ENCODE data around the gene ASIC4. TPM values are rescaled to one million over a fixed set of nuclear protein-coding genes. Genes with fewer than 3 reads are reported as not detected.

ASIC4 gene
- total RNA-seq, 2 experiments from 2014 or later: not detected

- no peaks in the 10 kb centered on the region for H3K9me3 Mint-ChIP-seq
- H3K27me3 Mint-ChIP-seq: no peaks in the 10 kb centered on the region
- H3K4me1 Mint-ChIP-seq: peaks cover 4% of the 10 kb centered on the region
- H3K36me3 Mint-ChIP-seq: no peaks in the 10 kb centered on the region
- DNase-seq: peak; percentile 71
- no peak overlapping the region for H3K27ac Mint-ChIP-seq
- H3K4me3 Mint-ChIP-seq: no peak overlapping the region
These were observed 38.3 kb upstream of the ASIC4 start for GRCh38 chr2:219475697-219476651.

GRCh38 chr2:219476652-219477151 is 37.6 kb upstream of the ASIC4 start:
- H3K4me1 Mint-ChIP-seq: peaks cover 4% of the 10 kb centered on the region
- H3K27ac Mint-ChIP-seq: no peak overlapping the region
- no peaks in the 10 kb centered on the region for H3K9me3 Mint-ChIP-seq
- H3K27me3 Mint-ChIP-seq: no peaks in the 10 kb centered on the region
- no peak overlapping the region for H3K4me3 Mint-ChIP-seq
- DNase-seq: no peak
- H3K36me3 Mint-ChIP-seq: no peaks in the 10 kb centered on the region

GRCh38 chr2:219477179-219477578 is 37.1 kb upstream of the ASIC4 start:
- peaks cover 4% of the 10 kb centered on the region for H3K4me1 Mint-ChIP-seq
- H3K4me3 Mint-ChIP-seq: no peak overlapping the region
- no peaks in the 10 kb centered on the region for H3K9me3 Mint-ChIP-seq
- no peak overlapping the region for H3K27ac Mint-ChIP-seq
- DNase-seq: no peak
- peaks cover 4% of the 10 kb centered on the region for H3K27me3 Mint-ChIP-seq
- H3K36me3 Mint-ChIP-seq: no peaks in the 10 kb centered on the region

DNA sequence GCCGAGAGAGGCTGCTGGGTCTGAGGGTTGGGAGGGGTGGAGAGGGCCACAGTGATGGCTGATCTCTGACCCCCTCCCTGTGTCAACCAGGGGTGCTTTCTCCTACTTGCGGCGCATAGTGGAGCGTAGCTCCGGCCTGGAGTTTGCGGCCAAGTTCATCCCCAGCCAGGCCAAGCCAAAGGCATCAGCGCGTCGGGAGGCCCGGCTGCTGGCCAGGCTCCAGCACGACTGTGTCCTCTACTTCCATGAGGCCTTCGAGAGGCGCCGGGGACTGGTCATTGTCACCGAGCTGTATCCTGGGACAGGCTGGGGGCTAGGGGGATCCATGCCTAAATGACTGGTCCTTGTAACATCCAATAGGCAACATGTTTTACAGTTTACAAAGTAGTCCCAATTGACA is 36.5 kb upstream of the ASIC4 start:
- Mint-ChIP-seq H3K4me3 (no peak overlapping the region), H3K27me3 (peaks cover 9% of the 10 kb centered on the region), H3K4me1 (peaks cover 4% of the 10 kb centered on the region), H3K27ac (no peak overlapping the region), H3K36me3 (no peaks in the 10 kb centered on the region), H3K9me3 (no peaks in the 10 kb centered on the region)
- no peak for DNase-seq

DNA sequence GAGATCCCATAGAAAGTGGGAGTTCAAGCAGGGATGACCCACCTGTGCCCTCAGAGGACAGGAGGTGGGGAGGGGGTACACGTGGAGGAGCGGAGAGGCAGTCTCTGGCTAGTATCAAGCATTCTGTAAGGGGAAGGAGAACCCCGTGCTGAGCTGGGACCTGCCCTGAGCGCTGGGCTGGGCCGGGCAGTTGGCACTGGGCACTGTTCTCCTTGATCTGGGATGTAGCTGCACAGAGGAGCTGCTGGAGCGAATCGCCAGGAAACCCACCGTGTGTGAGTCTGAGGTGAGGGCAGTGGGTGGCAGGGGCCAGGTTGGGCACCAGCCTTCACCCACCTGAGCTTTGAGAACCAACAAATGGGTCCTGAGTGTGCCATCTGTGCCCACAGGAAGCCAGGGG is 35.4 kb upstream of the ASIC4 start:
- H3K9me3 Mint-ChIP-seq: no peaks in the 10 kb centered on the region
- peaks cover 5% of the 10 kb centered on the region for H3K4me1 Mint-ChIP-seq
- no peaks in the 10 kb centered on the region for H3K36me3 Mint-ChIP-seq
- H3K27ac Mint-ChIP-seq: no peak overlapping the region
- H3K4me3 Mint-ChIP-seq: no peak overlapping the region
- DNase-seq: no peak
- peaks cover 14% of the 10 kb centered on the region for H3K27me3 Mint-ChIP-seq

DNA sequence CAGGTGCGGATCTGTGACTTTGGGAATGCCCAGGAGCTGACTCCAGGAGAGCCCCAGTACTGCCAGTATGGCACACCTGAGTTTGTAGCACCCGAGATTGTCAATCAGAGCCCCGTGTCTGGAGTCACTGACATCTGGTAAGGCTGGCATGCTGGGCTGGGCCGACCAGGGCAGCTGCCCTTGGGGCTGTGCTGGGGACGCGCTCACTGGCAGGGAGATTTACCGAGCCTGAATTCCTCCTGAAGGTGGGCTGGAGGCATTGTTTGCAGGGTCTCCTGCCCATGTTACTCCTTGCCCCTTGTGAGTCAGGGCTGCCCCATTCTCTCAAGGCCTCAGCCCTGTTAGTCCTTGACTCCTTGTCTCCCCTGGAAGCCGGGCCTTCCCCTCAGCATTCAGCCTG is 34.3 kb upstream of the ASIC4 start:
- Mint-ChIP-seq H3K4me3 (no peak overlapping the region), H3K4me1 (peaks cover 6% of the 10 kb centered on the region), H3K36me3 (no peaks in the 10 kb centered on the region), H3K9me3 (no peaks in the 10 kb centered on the region), H3K27me3 (peaks cover 22% of the 10 kb centered on the region), H3K27ac (no peak overlapping the region)
- no peak for DNase-seq

DNA sequence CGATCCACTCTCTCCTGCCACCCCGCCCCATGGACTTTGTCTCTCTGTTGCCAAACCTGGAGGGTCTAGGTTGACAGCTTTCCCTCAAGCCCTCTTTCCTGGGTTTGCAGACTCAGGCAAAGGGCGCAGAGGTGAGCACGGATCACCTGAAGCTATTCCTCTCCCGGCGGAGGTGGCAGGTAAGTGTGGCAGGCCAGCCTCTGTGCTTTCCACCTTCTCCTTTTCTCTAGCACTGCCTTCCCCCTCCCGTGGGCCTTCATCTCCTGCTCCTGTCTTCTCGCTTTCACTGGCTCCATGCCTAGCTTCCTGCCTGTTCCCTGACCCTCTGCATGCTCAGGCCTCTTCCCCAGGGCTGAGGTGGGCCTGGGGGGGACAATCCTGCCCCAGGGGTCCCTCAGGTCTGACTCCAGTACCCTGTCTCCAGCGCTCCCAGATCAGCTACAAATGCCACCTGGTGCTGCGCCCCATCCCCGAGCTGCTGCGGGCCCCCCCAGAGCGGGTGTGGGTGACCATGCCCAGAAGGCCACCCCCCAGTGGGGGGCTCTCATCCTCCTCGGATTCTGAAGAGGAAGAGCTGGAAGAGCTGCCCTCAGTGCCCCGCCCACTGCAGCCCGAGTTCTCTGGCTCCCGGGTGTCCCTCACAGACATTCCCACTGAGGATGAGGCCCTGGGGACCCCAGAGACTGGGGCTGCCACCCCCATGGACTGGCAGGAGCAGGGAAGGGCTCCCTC is 31.4 kb upstream of the ASIC4 start:
- no peak overlapping the region for H3K4me3 Mint-ChIP-seq
- H3K27me3 Mint-ChIP-seq: peaks cover 50% of the 10 kb centered on the region
- DNase-seq: no peak
- H3K4me1 Mint-ChIP-seq: peaks cover 2% of the 10 kb centered on the region
- no peaks in the 10 kb centered on the region for H3K9me3 Mint-ChIP-seq
- H3K36me3 Mint-ChIP-seq: no peaks in the 10 kb centered on the region
- no peak overlapping the region for H3K27ac Mint-ChIP-seq

DNA sequence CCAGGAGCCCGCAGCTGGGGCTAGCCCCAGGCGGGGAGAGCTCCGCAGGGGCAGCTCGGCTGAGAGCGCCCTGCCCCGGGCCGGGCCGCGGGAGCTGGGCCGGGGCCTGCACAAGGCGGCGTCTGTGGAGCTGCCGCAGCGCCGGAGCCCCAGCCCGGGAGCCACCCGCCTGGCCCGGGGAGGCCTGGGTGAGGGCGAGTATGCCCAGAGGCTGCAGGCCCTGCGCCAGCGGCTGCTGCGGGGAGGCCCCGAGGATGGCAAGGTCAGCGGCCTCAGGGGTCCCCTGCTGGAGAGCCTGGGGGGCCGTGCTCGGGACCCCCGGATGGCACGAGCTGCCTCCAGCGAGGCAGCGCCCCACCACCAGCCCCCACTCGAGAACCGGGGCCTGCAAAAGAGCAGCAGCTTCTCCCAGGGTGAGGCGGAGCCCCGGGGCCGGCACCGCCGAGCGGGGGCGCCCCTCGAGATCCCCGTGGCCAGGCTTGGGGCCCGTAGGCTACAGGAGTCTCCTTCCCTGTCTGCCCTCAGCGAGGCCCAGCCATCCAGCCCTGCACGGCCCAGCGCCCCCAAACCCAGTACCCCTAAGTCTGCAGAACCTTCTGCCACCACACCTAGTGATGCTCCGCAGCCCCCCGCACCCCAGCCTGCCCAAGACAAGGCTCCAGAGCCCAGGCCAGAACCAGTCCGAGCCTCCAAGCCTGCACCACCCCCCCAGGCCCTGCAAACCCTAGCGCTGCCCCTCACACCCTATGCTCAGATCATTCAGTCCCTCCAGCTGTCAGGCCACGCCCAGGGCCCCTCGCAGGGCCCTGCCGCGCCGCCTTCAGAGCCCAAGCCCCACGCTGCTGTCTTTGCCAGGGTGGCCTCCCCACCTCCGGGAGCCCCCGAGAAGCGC is 30.6 kb upstream of the ASIC4 start:
- peaks cover 51% of the 10 kb centered on the region for H3K27me3 Mint-ChIP-seq
- no peaks in the 10 kb centered on the region for H3K36me3 Mint-ChIP-seq
- peak overlapping the region; percentile 34 for H3K4me3 Mint-ChIP-seq
- no peaks in the 10 kb centered on the region for H3K9me3 Mint-ChIP-seq
- H3K27ac Mint-ChIP-seq: no peak overlapping the region
- peak; percentile 13 for DNase-seq
- peaks cover 2% of the 10 kb centered on the region for H3K4me1 Mint-ChIP-seq

GRCh38 chr2:219484343-219485200 is 29.7 kb upstream of the ASIC4 start:
- Mint-ChIP-seq H3K9me3 (no peaks in the 10 kb centered on the region), H3K4me3 (peak overlapping the region; percentile 34), H3K27me3 (peaks cover 51% of the 10 kb centered on the region), H3K4me1 (peaks cover 2% of the 10 kb centered on the region), H3K27ac (no peak overlapping the region), H3K36me3 (no peaks in the 10 kb centered on the region)
- peak; percentile 14 for DNase-seq

DNA sequence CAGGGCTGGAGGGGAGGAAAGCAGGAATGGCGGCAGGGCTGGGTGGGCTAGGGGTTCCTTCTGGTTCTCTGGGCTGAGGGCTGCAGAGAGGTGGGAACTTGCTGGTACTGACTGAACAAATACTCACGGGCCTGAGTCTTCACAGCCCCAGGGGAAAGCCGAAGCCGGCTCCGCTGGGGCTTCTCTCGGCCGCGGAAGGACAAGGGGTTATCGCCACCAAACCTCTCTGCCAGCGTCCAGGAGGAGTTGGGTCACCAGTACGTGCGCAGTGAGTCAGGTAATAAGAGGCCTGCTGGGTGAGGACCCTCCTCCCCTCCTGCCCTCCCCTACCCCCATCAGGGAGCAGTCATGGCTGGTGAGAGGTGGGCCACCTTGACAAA is 29.1 kb upstream of the ASIC4 start:
- Mint-ChIP-seq H3K36me3 (no peaks in the 10 kb centered on the region), H3K9me3 (no peaks in the 10 kb centered on the region), H3K27me3 (peaks cover 51% of the 10 kb centered on the region), H3K27ac (no peak overlapping the region), H3K4me1 (peaks cover 2% of the 10 kb centered on the region), H3K4me3 (no peak overlapping the region)
- DNase-seq: no peak

- no peak for DNase-seq
- Mint-ChIP-seq H3K36me3 (no peaks in the 10 kb centered on the region), H3K27ac (no peak overlapping the region), H3K27me3 (peaks cover 51% of the 10 kb centered on the region), H3K4me3 (no peak overlapping the region), H3K9me3 (no peaks in the 10 kb centered on the region), H3K4me1 (peaks cover 2% of the 10 kb centered on the region)
These were observed 27.8 kb upstream of the ASIC4 start for GRCh38 chr2:219486380-219486959.

DNA sequence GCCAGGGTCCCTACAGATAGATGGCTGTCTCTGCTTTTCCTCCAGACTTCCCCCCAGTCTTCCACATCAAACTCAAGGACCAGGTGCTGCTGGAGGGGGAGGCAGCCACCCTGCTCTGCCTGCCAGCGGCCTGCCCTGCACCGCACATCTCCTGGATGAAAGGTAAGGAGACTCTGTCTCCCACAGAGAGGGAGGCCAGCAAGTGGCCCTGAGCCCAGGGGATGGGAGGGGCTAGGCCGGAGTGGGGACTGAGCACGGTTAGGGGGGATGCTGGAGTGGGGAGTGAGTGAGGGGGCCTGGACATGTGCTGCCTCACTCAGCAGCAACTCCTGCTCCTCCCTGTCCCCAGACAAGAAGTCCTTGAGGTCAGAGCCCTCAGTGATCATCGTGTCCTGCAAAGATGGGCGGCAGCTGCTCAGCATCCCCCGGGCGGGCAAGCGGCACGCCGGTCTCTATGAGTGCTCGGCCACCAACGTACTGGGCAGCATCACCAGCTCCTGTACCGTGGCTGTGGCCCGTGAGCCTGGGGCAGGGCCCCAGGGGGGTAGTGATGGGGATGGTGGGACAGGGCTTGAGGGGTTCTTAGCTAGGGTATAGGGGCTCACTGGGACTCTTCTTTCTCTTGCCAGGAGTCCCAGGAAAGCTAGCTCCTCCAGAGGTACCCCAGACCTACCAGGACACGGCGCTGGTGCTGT is 26.0 kb upstream of the ASIC4 start:
- H3K27me3 Mint-ChIP-seq: peaks cover 45% of the 10 kb centered on the region
- H3K9me3 Mint-ChIP-seq: no peaks in the 10 kb centered on the region
- H3K27ac Mint-ChIP-seq: no peak overlapping the region
- H3K4me1 Mint-ChIP-seq: peaks cover 2% of the 10 kb centered on the region
- H3K36me3 Mint-ChIP-seq: no peaks in the 10 kb centered on the region
- no peak for DNase-seq
- H3K4me3 Mint-ChIP-seq: no peak overlapping the region

DNA sequence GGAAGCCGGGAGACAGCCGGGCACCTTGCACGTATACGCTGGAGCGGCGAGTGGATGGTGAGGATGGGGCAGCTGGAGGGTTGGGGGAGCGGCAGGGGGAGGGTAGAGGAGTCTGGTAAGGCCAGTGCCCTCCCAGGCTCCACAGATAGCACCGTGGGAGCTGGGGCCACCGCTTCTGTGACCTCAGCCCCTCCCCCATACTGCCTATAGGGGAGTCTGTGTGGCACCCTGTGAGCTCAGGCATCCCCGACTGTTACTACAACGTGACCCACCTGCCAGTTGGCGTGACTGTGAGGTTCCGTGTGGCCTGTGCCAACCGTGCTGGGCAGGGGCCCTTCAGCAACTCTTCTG is 25.5 kb upstream of the ASIC4 start:
- H3K4me3 Mint-ChIP-seq: no peak overlapping the region
- peaks cover 2% of the 10 kb centered on the region for H3K4me1 Mint-ChIP-seq
- H3K27ac Mint-ChIP-seq: no peak overlapping the region
- H3K9me3 Mint-ChIP-seq: no peaks in the 10 kb centered on the region
- no peaks in the 10 kb centered on the region for H3K36me3 Mint-ChIP-seq
- H3K27me3 Mint-ChIP-seq: peaks cover 49% of the 10 kb centered on the region
- DNase-seq: no peak
